Fibroblast of peridontal ligament (primary cell): ENCODE data around the gene THBS3.
"Not testable (repeated sequence)": the region's sequence is repeated elsewhere in the genome, so short reads cannot be mapped to it uniquely, and the experiment has no call there.

Experiments used
- DNase-seq: peaks from one replicate; pipeline ENCODE4 v3.0.0-alpha.2; 2010; ENCODE audit errors: extremely low read depth

The THBS3 gene

GRCh38 chr1:155207806-155208540, at the start of gene THBS3:
THBS3 (minus strand) TSS chr1:155207897; CDS start chr1:155207876, 21 bp downstream.
- peak; percentile 43 for DNase-seq

GRCh38 chr1:155256058-155256852, 48.6 kb upstream of the THBS3 start:
- DNase-seq = no peak

GRCh38 chr1:155255243-155256007, 47.7 kb upstream of the THBS3 start, which contains the start of gene ENTREP3:
ENTREP3 (minus strand) TSS chr1:155255483; CDS start chr1:155254877, 606 bp downstream.
- DNase-seq = peak; percentile 76

- DNase-seq = no peak
These were observed 47.1 kb upstream of the THBS3 start for GRCh38 chr1:155254714-155255242.

- no peak for DNase-seq
These were observed 46.6 kb upstream of the THBS3 start for GRCh38 chr1:155254228-155254713.

GRCh38 chr1:155253797-155254196, 46.1 kb upstream of the THBS3 start:
- no peak for DNase-seq

GRCh38 chr1:155253208-155253607, 45.5 kb upstream of the THBS3 start:
- DNase-seq = no peak

- no peak for DNase-seq
These were observed 43.9 kb upstream of the THBS3 start for GRCh38 chr1:155251566-155251965.

- DNase-seq = peak; percentile 91
These were observed 43.1 kb upstream of the THBS3 start for GRCh38 chr1:155250633-155251449.

- no peak for DNase-seq
These were observed 42.5 kb upstream of the THBS3 start for GRCh38 chr1:155250246-155250632.

- DNase-seq = no peak
These were observed 40.2 kb upstream of the THBS3 start for GRCh38 chr1:155247667-155248553.

GRCh38 chr1:155246796-155247195, 39.1 kb upstream of the THBS3 start:
- not testable (repeated sequence) for DNase-seq

- DNase-seq = no peak
These were observed 37.4 kb upstream of the THBS3 start for GRCh38 chr1:155245163-155245524.

GRCh38 chr1:155244368-155245162, 36.9 kb upstream of the THBS3 start:
- DNase-seq = peak; percentile 99

- DNase-seq = no peak
These were observed 35.2 kb upstream of the THBS3 start for GRCh38 chr1:155242805-155243358.

- no peak for DNase-seq
These were observed 34.2 kb upstream of the THBS3 start for GRCh38 chr1:155241841-155242264.

GRCh38 chr1:155241069-155241679, 33.5 kb upstream of the THBS3 start:
- DNase-seq = peak; percentile 91

GRCh38 chr1:155236451-155236850, 28.8 kb upstream of the THBS3 start:
- no peak for DNase-seq
